Upper lobe of right lung (tissue), 1 donor: ENCODE results near the gene ANKH. TPM values are rescaled to one million over a fixed set of nuclear protein-coding genes. Genes with fewer than 3 reads are reported as not detected.

Experiments used
- ATAC-seq: fragments of 200-7000 bp; cut with Tn5 transposase; one replicate; pipeline ENCODE4 v1.9.1; 2020; ENCODE audit warnings: mild to moderate bottlenecking, moderate library complexity
- DNase-seq: peaks from one replicate; pipeline ENCODE4 v3.0.0-alpha.2; 2020
- H3K27ac ChIP-seq: fragments of 200-600 bp; one replicate; pipeline ENCODE4 v1.8.0; 2022
- H3K27me3 ChIP-seq: fragments of 200-600 bp; one replicate; pipeline ENCODE4 v1.8.0; 2022; ENCODE audit warnings: mild to moderate bottlenecking
- H3K36me3 ChIP-seq: fragments of 200-600 bp; one replicate; pipeline ENCODE4 v1.8.0; 2022
- H3K4me1 ChIP-seq: fragments of 200-600 bp; one replicate; pipeline ENCODE4 v1.8.0; 2022
- H3K4me3 ChIP-seq: fragments of 200-600 bp; one replicate; pipeline ENCODE4 v1.8.0; 2022; ENCODE audit warnings: mild to moderate bottlenecking
- H3K9me3 ChIP-seq: fragments of 200-600 bp; one replicate; pipeline ENCODE4 v1.8.0; 2022
- CTCF ChIP-seq: fragments of 200-600 bp; IDR thresholded peaks from one replicate; pipeline ENCODE4 v1.8.0; 2022; ENCODE audit warnings: antibody characterized with exemption
- intact Hi-C: fragments of 100-400 bp; cut with DNase I; formaldehyde crosslinking; loops from one replicate; pipeline ENCODE4 v1.11.0; 2022
- total RNA-seq: library from RNA; stranded (reverse); fragmentation: NEBNext Ultra II Directional; extraction: Animal tissue kit (Norgen Biotek cat#: 25700); gene quantifications from one replicate; pipeline ENCODE4 v1.2.1, GENCODE V29; 2021
- donor health status: DM: no; HTN: yes; CAD: no; lungs with severe emphysema.

ANKH gene
- total RNA-seq, 1 donor from 2014 or later, result 67.2 TPM

GRCh38 chr5:14753292-14753691 lies 118.3 kb downstream of the ANKH start:
- Histone ChIP-seq H3K4me3 (no peak overlapping the region), H3K36me3 (peaks cover 26% of the 10 kb centered on the region), H3K4me1 (no peaks in the 10 kb centered on the region), H3K27ac (no peak overlapping the region), H3K27me3 (no peaks in the 10 kb centered on the region), H3K9me3 (no peaks in the 10 kb centered on the region)
- DNase-seq (no peak), ATAC-seq (no peak)
- intact Hi-C loops, result no loop called here
- no peak for TF ChIP-seq CTCF

DNA sequence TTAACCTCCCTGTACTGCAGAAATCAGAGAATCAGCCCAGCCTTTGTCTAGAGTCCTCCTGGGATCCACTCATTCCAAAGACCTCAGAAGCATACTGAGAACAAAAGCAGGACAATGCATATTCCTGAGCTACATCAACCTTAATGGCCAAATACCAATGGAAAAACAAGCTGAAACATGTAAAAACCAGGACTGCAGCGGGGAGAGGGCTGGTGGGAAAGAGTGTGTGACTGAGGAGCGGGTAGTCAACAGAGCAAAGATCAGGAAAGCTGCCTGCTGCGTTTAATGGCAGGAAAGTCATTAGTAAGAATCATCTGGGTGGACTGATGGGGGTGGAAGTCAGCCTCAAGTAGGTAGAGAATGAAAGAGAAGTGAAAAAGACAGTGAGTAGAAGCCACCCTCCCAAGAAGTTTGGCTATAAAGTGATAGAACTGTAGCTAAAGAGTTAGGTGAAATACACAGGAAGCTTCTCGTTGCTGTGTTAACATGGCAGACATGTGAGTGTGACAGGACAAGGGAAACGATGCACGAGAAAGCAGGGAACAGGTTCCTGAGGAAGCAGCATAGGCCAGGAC lies 119.0 kb downstream of the ANKH start:
- no peaks in the 10 kb centered on the region for H3K9me3 ChIP-seq
- no peaks in the 10 kb centered on the region for H3K27me3 ChIP-seq
- H3K4me3 ChIP-seq, result no peak overlapping the region
- no peak for TF ChIP-seq CTCF
- ATAC-seq, result no peak
- intact Hi-C loops, result no loop called here
- no peaks in the 10 kb centered on the region for H3K4me1 ChIP-seq
- no peak for DNase-seq
- no peak overlapping the region for H3K27ac ChIP-seq
- peaks cover 27% of the 10 kb centered on the region for H3K36me3 ChIP-seq

DNA sequence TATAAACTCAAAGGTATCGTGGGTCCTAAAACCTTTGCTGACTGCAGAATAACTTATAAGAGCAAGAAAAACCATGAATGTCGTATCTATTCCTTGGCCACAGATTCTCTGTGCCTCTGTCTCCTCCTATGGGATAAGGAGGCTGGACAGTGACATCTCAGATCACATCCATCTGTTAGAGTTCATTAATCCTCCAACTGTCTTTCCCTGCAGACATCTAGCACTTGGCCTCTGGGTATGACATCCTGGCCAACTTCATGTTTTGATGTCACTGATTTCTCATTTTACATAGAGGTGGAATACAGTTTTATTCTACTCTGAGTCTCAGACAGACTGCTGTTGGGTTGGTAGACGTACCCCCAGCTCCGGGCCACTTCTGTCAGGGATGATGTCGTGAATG lies 120.9 kb downstream of the ANKH start:
- no peak for DNase-seq
- TF ChIP-seq CTCF, result no peak
- no peak overlapping the region for H3K27ac ChIP-seq
- H3K4me1 ChIP-seq, result no peaks in the 10 kb centered on the region
- H3K9me3 ChIP-seq, result no peaks in the 10 kb centered on the region
- peaks cover 30% of the 10 kb centered on the region for H3K36me3 ChIP-seq
- no peaks in the 10 kb centered on the region for H3K27me3 ChIP-seq
- ATAC-seq, result no peak
- no peak overlapping the region for H3K4me3 ChIP-seq
- intact Hi-C loops, result no loop called here

- Histone ChIP-seq H3K27me3 (no peaks in the 10 kb centered on the region), H3K36me3 (peaks cover 24% of the 10 kb centered on the region), H3K4me3 (no peak overlapping the region), H3K4me1 (no peaks in the 10 kb centered on the region), H3K27ac (no peak overlapping the region), H3K9me3 (no peaks in the 10 kb centered on the region)
- DNase-seq, result no peak
- no peak for TF ChIP-seq CTCF
- intact Hi-C loops, result no loop called here
- ATAC-seq, result no peak
Measured at GRCh38 chr5:14749579-14750101, 121.9 kb downstream of the ANKH start.

DNA sequence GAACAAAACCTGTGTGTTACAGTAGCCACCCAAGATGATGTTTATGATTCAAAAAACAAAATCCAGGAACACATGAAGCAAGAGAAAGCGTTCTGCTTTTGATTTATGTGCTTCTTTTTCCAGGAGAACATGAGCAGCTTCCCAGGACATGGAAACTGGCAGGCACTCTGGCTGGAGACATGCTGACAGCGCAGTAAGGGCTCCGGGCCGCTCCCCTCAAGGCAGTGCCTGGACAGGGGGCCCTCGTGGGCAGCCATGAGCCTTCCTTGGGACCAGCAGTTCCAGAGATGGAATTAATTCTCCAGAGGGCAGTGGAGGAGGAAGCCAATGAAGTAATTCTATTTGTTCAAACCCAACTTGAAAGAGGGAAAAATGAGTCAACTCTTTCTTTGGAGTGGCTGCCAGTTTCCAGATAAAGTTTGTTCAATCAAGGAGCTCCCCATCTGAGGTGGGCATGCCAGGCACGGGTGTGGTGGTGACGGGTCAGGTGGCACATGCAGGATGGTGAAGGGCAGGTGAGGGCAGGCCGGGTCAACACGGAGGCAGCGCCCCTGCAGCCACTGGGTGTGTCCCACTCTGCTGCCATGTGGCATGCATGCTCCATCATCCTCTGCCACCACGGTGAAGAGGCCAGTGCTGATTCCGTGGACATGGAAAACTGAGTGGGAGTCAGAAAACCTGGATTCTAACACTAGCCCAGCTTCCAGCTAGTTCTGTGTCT lies 123.2 kb downstream of the ANKH start:
- Histone ChIP-seq H3K9me3 (no peaks in the 10 kb centered on the region), H3K27ac (no peak overlapping the region), H3K27me3 (no peaks in the 10 kb centered on the region), H3K4me3 (no peak overlapping the region), H3K4me1 (no peaks in the 10 kb centered on the region), H3K36me3 (peaks cover 29% of the 10 kb centered on the region)
- TF ChIP-seq CTCF, result no peak
- DNase-seq, result peak; percentile 64
- intact Hi-C loops, result no loop called here
- ATAC-seq, result peak; percentile 47
